Osteoblast (primary cell): Measurements from ENCODE around the gene RERG. TPM values are rescaled to one million over a fixed set of nuclear protein-coding genes. Genes with fewer than 3 reads are reported as not detected.
A peak's percentile ranks its signal among the peaks of the same experiment; 100 is the strongest.

Experiments
- DNase-seq: peaks from one replicate; pipeline ENCODE4 v3.0.0; 2011; ENCODE audit warnings: low spot score, mixed read lengths; ENCODE audit not compliant: insufficient read length; ENCODE audit errors: missing footprints
- H2AFZ ChIP-seq: 2 replicates; pipeline ENCODE4 v1.6.0; 2011; ENCODE audit warnings: mild to moderate bottlenecking, low read length
- H3K27ac ChIP-seq: 2 replicates; pipeline ENCODE4 v1.5.1; 2011; ENCODE audit warnings: mild to moderate bottlenecking, low read depth, low read length, moderate library complexity
- H3K27me3 ChIP-seq: 2 replicates; pipeline ENCODE4 v1.6.0; 2012; ENCODE audit warnings: mild to moderate bottlenecking, control low read depth, inconsistent platforms, low read length, moderate library complexity; ENCODE audit not compliant: insufficient read depth
- H3K36me3 ChIP-seq: 2 replicates; pipeline ENCODE4 v1.5.1; 2011; ENCODE audit warnings: mild to moderate bottlenecking, low read length, control low read depth, moderate library complexity; ENCODE audit not compliant: insufficient read depth
- H3K4me1 ChIP-seq: 2 replicates; pipeline ENCODE4 v1.5.1; 2011; ENCODE audit warnings: mild to moderate bottlenecking, low read length, control low read depth, moderate library complexity; ENCODE audit not compliant: insufficient read depth
- H3K4me2 ChIP-seq: 2 replicates; pipeline ENCODE4 v1.6.0; 2011; ENCODE audit warnings: mild to moderate bottlenecking, low read length; ENCODE audit not compliant: insufficient read depth
- H3K4me3 ChIP-seq: fragments of 200-600 bp; sonication (generic); 3 replicates; pipeline ENCODE4 v1.5.1; 2012; ENCODE audit warnings: mild to moderate bottlenecking, low read length, inconsistent platforms; ENCODE audit not compliant: insufficient read depth
- H3K79me2 ChIP-seq: 2 replicates; pipeline ENCODE4 v1.6.0; 2012; ENCODE audit warnings: mild to moderate bottlenecking, low read length, control low read depth, inconsistent platforms; ENCODE audit not compliant: insufficient read depth
- H3K9me3 ChIP-seq: 2 replicates; pipeline ENCODE4 v1.5.1; 2011; ENCODE audit warnings: low read depth, low read length, control low read depth
- H4K20me1 ChIP-seq: 2 replicates; pipeline ENCODE4 v1.6.0; 2012; ENCODE audit warnings: mild to moderate bottlenecking, low read length, control low read depth; ENCODE audit not compliant: insufficient read depth
- CTCF ChIP-seq: IDR thresholded peaks from 2 replicates; pipeline ENCODE4 v1.5.1; 2011; ENCODE audit warnings: mild to moderate bottlenecking, low read depth, low read length, moderate library complexity; ENCODE audit errors: extremely low read depth
- total RNA-seq: library from RNA; depleted of rRNA; stranded (reverse); fragments of >200 nt; gene quantifications from 2 replicates; pipeline ENCODE4 v1.2.3, GENCODE V29; 2012

Gene RERG, protein sequence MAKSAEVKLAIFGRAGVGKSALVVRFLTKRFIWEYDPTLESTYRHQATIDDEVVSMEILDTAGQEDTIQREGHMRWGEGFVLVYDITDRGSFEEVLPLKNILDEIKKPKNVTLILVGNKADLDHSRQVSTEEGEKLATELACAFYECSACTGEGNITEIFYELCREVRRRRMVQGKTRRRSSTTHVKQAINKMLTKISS
- 0.29 TPM in 1 of 2 replicates, not detected in the other for total RNA-seq

DNA sequence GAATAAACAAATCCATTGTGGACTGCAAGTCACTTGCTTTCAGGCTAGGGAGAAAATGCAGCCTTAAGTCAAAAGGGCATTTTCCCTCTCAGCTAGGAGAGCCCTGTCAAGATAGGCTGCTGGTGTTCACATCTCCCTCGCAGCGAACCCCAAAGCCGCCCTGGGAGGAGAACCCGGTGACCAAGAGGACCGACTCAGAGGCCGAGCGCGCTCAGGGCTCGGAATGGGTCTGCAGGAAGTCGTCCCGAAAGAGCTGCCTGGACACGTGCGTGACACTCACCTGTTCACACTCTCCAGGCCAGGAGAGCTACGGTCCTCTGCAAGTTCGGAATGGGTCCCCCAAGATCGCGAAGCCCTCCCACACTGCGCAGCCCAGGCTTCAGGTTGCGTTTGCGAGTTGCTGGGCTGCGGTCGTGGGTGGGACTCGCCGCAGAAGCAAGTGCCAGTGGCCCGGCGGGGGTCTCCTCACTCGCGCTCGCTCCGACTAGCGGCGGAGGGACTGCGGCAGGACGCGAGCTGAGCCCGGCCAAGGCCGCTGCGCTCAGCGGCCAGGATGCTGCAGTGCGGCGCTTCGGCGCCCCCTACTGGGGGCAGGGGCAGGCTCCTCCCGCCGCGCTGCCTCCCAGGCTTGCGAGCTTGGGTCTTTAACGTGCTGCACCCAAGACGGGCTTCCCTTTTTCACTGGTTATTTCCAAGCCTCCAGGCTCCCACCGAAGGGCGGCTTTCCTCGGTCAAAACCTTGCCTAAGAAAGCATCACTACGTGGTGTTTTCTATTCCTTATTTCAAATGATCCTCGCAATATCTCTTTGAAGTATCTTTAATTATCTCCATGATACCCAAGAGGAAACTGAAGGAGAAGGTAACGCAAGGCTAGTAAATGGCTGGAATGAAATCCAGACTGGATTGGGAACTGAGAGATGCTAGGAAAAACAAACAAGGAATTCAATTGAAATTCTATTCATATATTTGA lies at the start of gene RERG:
RERG (minus strand) TSS at position 503 of the 971 bp plus-strand sequence. CDS start 3,928 bp downstream, outside the sequence.
- no peak within 1 kb of the TSS for H3K27ac ChIP-seq
- peak; percentile 89 for DNase-seq

DNA sequence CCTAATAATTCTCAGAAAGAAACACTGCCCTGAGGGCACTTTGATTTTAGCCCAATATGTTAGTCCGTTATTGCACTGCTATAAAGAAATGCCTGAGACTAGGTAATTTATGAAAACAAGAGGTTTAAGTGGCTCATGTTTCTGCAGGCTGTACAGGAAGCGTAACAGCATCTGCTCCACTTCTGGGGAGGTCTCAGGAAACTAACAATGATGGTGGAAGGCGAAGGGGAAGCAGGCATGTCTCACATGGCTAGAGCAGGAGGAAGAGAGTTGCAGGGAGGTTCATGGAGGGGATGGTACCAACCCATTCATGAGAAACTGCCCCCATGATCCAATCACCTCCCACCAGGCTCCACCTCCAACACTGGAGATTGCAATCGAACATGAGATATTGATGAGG lies 49.4 kb upstream of the RERG start:
- Histone ChIP-seq H4K20me1 (no peaks in the 10 kb centered on the region), H3K27me3 (no peaks in the 10 kb centered on the region), H2AFZ (no peak overlapping the region), H3K4me1 (no peaks in the 10 kb centered on the region), H3K9me3 (no peaks in the 10 kb centered on the region), H3K79me2 (no peaks in the 10 kb centered on the region), H3K4me2 (no peak overlapping the region), H3K36me3 (no peaks in the 10 kb centered on the region), H3K27ac (no peak overlapping the region), H3K4me3 (no peak overlapping the region)
- no peak for DNase-seq
- TF ChIP-seq CTCF: no peak

More for the DNA sequence above, at the start of gene RERG:
- Histone ChIP-seq H2AFZ (peak within 1 kb of the TSS; percentile 88), H4K20me1 (no peaks in the 10 kb centered on the region), H3K4me3 (peak within 1 kb of the TSS; percentile 65), H3K9me3 (no peaks in the 10 kb centered on the region), H3K36me3 (no peaks in the 10 kb centered on the region), H3K27me3 (peaks cover 29% of the 10 kb centered on the region), H3K79me2 (no peaks in the 10 kb centered on the region), H3K4me2 (peak within 1 kb of the TSS; percentile 85), H3K4me1 (no peaks in the 10 kb centered on the region)
- TF ChIP-seq CTCF: peak; percentile 89

DNA sequence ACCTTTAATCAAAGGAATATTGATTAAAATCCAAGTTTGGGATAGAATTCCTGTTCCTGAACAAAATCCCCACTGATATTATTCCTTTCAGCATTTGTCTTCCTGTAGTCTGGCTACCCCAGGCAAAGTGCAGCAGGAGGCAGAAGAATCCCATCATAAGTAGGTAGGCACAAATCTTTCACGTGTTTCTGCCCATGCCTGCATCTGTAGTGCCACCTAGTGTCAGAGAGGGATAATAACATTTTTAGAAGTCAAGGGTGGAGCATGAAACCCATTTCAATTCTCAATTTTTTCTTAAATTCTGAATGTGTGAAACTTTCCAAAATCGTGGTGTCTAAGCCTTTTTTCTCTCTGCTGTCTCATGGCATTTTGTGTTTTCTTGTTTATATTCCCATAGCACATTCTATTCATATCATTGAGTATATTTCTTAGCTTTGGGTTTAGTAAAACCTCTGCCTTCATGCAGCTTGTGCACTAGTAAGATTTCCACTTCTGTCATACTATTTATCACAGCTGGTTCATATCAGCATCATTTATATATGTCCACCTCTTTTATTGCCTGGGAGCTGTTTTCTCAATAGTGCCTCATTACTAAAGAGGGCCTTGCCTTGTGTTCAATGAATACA lies 47.8 kb upstream of the RERG start:
- no peak overlapping the region for H3K27ac ChIP-seq
- H2AFZ ChIP-seq: no peak overlapping the region
- H3K4me2 ChIP-seq: no peak overlapping the region
- no peaks in the 10 kb centered on the region for H4K20me1 ChIP-seq
- no peaks in the 10 kb centered on the region for H3K4me1 ChIP-seq
- DNase-seq: peak; percentile 51
- TF ChIP-seq CTCF: peak; percentile 88
- no peaks in the 10 kb centered on the region for H3K79me2 ChIP-seq
- H3K9me3 ChIP-seq: no peaks in the 10 kb centered on the region
- H3K36me3 ChIP-seq: no peaks in the 10 kb centered on the region
- no peaks in the 10 kb centered on the region for H3K27me3 ChIP-seq
- no peak overlapping the region for H3K4me3 ChIP-seq
